Testis (tissue), 3 donors: ENCODE data around the gene MYO1B. TPM values are rescaled to one million over a fixed set of nuclear protein-coding genes. Genes with fewer than 3 reads are reported as not detected.

Experiments
- DNase-seq: peaks from one replicate; pipeline ENCODE4 v3.0.0-alpha.2; 2019
- H3K27ac ChIP-seq, 2 donors: fragments of 200-600 bp; sonication (generic); one replicate each; pipeline ENCODE4 v1.5.1; 2019
- H3K27me3 ChIP-seq: fragments of 200-600 bp; sonication (generic); one replicate; pipeline ENCODE4 v1.5.1; 2019
- H3K36me3 ChIP-seq: fragments of 200-600 bp; sonication (generic); one replicate; pipeline ENCODE4 v1.5.1; 2017; ENCODE audit warnings: low read depth; ENCODE audit errors: missing control alignments
- H3K4me1 ChIP-seq: fragments of 200-600 bp; sonication (generic); one replicate; pipeline ENCODE4 v1.5.1; 2019
- H3K4me3 ChIP-seq, 2 donors: fragments of 200-600 bp; sonication (generic); one replicate each; pipeline ENCODE4 v1.5.1; 2017 to 2019
- H3K9me3 ChIP-seq: fragments of 200-600 bp; sonication (generic); one replicate; pipeline ENCODE4 v1.5.1; 2017
- POLR2A ChIP-seq: fragments of 450-650 bp; IDR thresholded peaks from one replicate; pipeline ENCODE4 v1.6.1; 2017; ENCODE audit warnings: antibody characterized with exemption, mild to moderate bottlenecking, moderate library complexity
- WGBS, 2 donors: methylation state at CpG; one replicate each; pipeline ENCODE4 v1.1.5; 2018; 5-methylcytosine and 5-hydroxymethylcytosine counted together
- intact Hi-C: fragments of 100-400 bp; cut with DNase I; formaldehyde crosslinking; loops from one replicate; pipeline ENCODE4 v1.15.1; 2023; ENCODE audit warnings: low total_unique reads
- polyA plus RNA-seq: library from polyadenylated mRNA; stranded (reverse); fragments of 350-450 nt; fragmentation: Illumina TruSeq; extraction: RNeasy Lipid Tissue Mini Kit (QIAGEN cat#74804); gene quantifications from one replicate; pipeline ENCODE4 v1.2.3, GENCODE V29; 2014; ENCODE audit warnings: low read depth, low replicate concordance; ENCODE audit not compliant: insufficient read depth
- total RNA-seq, 2 donors: library from RNA; depleted of rRNA; stranded (reverse); fragments of >200 nt; gene quantifications; one replicate each; pipeline ENCODE4 v1.2.3, GENCODE V29; 2016
- TF ChIP-seq, protein P1 (sequence below), 3 experiments: fragments of 450-650 bp in 2 of 3; fragments of 200-600 bp in 1 of 3; sonication (generic) in 1 of 3; IDR thresholded peaks; one replicate each; pipeline ENCODE4 v1.5.1; 2016 to 2019; ENCODE audit warnings: antibody characterized with exemption in 3 of 3, mild to moderate bottlenecking in 2 of 3, moderate library complexity in 1 of 3

MYO1B gene
- total and polyA plus RNA-seq, 3 donors from 2014 or later, result 14.5 to 30.8 (median 26.8) TPM

DNA sequence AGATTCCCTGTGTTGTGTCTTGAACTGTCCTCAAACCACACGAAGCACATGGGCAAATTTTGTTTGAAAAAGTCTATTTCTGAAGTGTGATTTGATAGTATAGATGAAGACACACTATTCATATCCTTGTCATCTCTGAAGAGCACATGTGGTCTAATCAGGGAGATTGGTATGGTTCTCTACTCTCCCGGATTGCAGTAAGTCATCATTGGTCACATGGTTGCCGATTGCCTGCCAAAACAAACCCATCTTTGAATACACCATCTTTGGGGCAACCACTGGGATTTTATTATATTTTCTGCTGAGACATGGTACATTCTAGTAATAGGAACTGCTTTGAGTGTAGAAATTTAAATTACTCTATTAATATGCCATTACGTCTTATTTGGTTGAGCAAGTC, 186.9 kb downstream of the MYO1B start:
- TF ChIP-seq, protein P1, sequence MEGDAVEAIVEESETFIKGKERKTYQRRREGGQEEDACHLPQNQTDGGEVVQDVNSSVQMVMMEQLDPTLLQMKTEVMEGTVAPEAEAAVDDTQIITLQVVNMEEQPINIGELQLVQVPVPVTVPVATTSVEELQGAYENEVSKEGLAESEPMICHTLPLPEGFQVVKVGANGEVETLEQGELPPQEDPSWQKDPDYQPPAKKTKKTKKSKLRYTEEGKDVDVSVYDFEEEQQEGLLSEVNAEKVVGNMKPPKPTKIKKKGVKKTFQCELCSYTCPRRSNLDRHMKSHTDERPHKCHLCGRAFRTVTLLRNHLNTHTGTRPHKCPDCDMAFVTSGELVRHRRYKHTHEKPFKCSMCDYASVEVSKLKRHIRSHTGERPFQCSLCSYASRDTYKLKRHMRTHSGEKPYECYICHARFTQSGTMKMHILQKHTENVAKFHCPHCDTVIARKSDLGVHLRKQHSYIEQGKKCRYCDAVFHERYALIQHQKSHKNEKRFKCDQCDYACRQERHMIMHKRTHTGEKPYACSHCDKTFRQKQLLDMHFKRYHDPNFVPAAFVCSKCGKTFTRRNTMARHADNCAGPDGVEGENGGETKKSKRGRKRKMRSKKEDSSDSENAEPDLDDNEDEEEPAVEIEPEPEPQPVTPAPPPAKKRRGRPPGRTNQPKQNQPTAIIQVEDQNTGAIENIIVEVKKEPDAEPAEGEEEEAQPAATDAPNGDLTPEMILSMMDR (IDR thresholded peaks at IDR 0.05), result no peak
- no peak for TF ChIP-seq POLR2A
- H3K27ac ChIP-seq, result no peak overlapping the region
- no peak overlapping the region for H3K4me3 ChIP-seq
- no peaks in the 10 kb centered on the region for H3K4me1 ChIP-seq
- no peaks in the 10 kb centered on the region for H3K36me3 ChIP-seq
- H3K9me3 ChIP-seq, result no peaks in the 10 kb centered on the region
- 83 to 84% methylated on average over 4 of the region's 4 CpGs for WGBS, 2 donors
- intact Hi-C loops, result no loop called here
- DNase-seq, result no peak
- H3K27me3 ChIP-seq, result no peaks in the 10 kb centered on the region

DNA sequence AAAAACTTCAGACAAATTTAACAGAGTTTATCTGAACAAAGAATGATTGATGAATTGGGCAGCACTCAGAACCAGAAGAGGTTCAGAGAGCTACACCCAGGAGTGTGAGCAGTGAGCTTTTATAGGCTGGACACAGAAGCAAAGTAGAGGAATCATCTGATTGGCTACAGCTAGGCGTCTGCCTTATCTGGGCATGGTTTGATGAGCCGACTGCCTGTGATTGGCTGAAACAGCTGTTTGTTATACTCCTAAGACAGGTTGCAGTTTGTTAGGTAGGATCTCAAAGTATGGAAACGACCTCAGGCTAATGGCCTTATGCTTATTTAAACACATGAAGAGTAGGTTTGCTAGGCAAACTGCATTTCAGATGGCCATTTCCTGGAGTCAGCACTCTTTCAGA, 188.9 kb downstream of the MYO1B start:
- Histone ChIP-seq H3K9me3 (no peaks in the 10 kb centered on the region), H3K36me3 (no peaks in the 10 kb centered on the region), H3K4me3 (no peak overlapping the region), H3K27me3 (no peaks in the 10 kb centered on the region), H3K27ac (no peak overlapping the region), H3K4me1 (no peaks in the 10 kb centered on the region)
- DNase-seq, result no peak
- TF ChIP-seq POLR2A, result no peak
- TF ChIP-seq, protein P1 (IDR thresholded peaks at IDR 0.05), result no peak
- intact Hi-C loops, result no loop called here
- 71 to 79% methylated on average over 3 of the region's 3 CpGs for WGBS, 2 donors

DNA sequence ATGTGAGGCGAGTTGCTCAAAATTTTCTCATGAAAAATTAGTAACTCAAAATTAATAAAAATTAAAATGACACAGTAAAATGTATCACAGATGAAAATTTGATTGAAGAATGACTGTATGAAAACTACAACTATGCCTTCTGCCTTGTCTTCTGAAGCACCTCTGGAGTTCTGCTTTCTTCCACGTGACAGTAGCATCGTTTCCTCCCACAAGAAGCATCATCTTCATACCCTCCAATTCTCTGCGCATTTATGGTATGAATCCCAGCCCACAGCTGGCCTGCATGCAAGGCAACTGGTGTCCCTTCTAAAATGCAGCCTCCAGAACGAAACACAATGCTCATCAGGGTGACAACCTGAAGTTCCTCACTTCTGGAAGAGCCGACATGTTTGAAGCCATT, 189.9 kb downstream of the MYO1B start:
- Histone ChIP-seq H3K4me3 (no peak overlapping the region), H3K4me1 (no peaks in the 10 kb centered on the region), H3K9me3 (no peaks in the 10 kb centered on the region), H3K36me3 (no peaks in the 10 kb centered on the region), H3K27ac (no peak overlapping the region), H3K27me3 (no peaks in the 10 kb centered on the region)
- no peak for TF ChIP-seq POLR2A
- TF ChIP-seq, protein P1 (IDR thresholded peaks at IDR 0.05), result no peak
- WGBS, 2 donors, result 88 to 90% methylated on average over 6 of the region's 6 CpGs
- no peak for DNase-seq
- intact Hi-C loops, result no loop called here

DNA sequence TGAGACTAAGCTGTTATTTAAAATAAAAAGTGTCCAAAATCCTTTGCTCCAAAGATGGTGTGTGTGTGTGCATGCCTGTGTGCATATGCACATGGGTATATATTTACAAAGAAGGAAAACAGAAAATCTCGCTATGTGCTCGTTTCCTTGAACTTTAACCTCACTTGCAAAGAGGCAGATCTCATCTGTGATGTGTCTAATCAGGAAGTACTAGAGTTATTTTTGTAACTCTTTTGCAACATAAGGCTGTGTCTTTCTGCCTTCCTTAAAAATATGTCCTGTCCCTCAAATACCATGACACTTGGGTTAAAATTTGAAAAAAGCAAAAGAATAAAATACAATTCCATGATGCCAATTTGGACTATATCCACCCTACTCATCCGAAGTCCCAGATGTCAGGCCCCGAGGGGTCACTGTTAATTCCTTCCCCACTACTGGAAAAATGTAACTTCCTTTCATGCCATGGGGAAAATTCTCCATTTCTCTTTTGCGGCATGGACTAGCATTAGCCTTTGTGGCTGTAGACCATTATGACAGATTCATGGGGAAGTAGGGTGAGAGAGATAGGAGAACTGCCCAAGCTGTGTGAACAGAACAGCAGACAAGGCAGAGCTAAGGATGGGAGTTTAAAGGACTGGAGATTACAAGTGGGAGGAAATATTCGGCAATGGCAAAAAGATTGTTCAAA, 191.3 kb downstream of the MYO1B start:
- no peak overlapping the region for H3K4me3 ChIP-seq
- H3K4me1 ChIP-seq, result no peaks in the 10 kb centered on the region
- no peaks in the 10 kb centered on the region for H3K9me3 ChIP-seq
- H3K36me3 ChIP-seq, result no peaks in the 10 kb centered on the region
- DNase-seq, result no peak
- WGBS, 2 donors, result 68 to 73% methylated on average over 6 of the region's 6 CpGs
- intact Hi-C loops, result no loop called here
- no peak overlapping the region for H3K27ac ChIP-seq
- no peaks in the 10 kb centered on the region for H3K27me3 ChIP-seq
- no peak for TF ChIP-seq POLR2A
- TF ChIP-seq, protein P1 (IDR thresholded peaks at IDR 0.05), result no peak

DNA sequence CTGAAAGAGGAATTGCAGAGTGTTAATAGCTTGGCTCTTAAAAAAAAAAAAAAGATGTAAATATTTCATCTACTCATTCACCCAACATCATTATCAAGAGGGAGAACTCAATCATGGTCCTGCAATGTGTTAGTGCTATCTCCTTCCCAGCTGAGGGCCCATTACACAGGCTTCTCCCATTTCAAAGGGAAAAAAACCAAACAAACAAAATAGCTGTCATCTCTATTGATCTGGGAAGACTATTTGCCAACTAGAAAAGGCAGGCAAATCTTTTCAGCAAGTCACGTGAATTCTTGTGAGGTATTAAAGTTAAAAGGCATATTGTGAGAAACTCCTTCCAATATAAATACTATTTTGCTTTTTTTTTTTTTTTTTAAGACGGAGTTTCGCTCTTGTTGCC, 194.3 kb downstream of the MYO1B start:
- H3K9me3 ChIP-seq, result no peaks in the 10 kb centered on the region
- 90 to 98% methylated on average over 3 of the region's 3 CpGs for WGBS, 2 donors
- no peak overlapping the region for H3K4me3 ChIP-seq
- intact Hi-C loops, result no loop called here
- H3K4me1 ChIP-seq, result no peaks in the 10 kb centered on the region
- no peak for TF ChIP-seq POLR2A
- TF ChIP-seq, protein P1 (IDR thresholded peaks at IDR 0.05), result no peak
- no peak overlapping the region for H3K27ac ChIP-seq
- H3K36me3 ChIP-seq, result no peaks in the 10 kb centered on the region
- no peaks in the 10 kb centered on the region for H3K27me3 ChIP-seq
- DNase-seq, result no peak
